Nephron progenitor cell (in vitro differentiated cells): Measurements from ENCODE around the gene ZFPL1.

Source experiments
- DNase-seq: peaks from one replicate; pipeline ENCODE4 v3.0.0; 2021
- H3K27ac Mint-ChIP-seq: 2 replicates; pipeline ENCODE4 v1.8.0; 2021; ENCODE audit warnings: mild to moderate bottlenecking, moderate library complexity, mixed read lengths
- H3K27me3 Mint-ChIP-seq: 2 replicates; pipeline ENCODE4 v1.8.0; 2021; ENCODE audit warnings: mild to moderate bottlenecking, low read depth, mixed read lengths; ENCODE audit not compliant: poor library complexity
- H3K36me3 Mint-ChIP-seq: 2 replicates; pipeline ENCODE4 v1.8.0; 2021; ENCODE audit warnings: low read depth, mixed read lengths
- H3K4me1 Mint-ChIP-seq: 2 replicates; pipeline ENCODE4 v1.8.0; 2021; ENCODE audit warnings: mixed read lengths
- H3K4me3 Mint-ChIP-seq: 2 replicates; pipeline ENCODE4 v1.8.0; 2021; ENCODE audit warnings: mild to moderate bottlenecking, moderate library complexity, mixed read lengths
- H3K9me3 Mint-ChIP-seq: 2 replicates; pipeline ENCODE4 v1.8.0; 2021; ENCODE audit warnings: mild to moderate bottlenecking, moderate library complexity, mixed read lengths
- TF ChIP-seq, protein P1 (sequence below): fragments of 200-600 bp; sonication (generic); IDR thresholded peaks from 2 replicates; pipeline ENCODE4 v1.5.0; 2021; ENCODE audit warnings: antibody characterized with exemption

The ZFPL1 gene

GRCh38 chr11:65133724-65134123 is 49.7 kb downstream of the ZFPL1 start:
- no peak for DNase-seq
- peak overlapping the region; percentile 99 for H3K4me3 Mint-ChIP-seq
- peaks cover 15% of the 10 kb centered on the region for H3K27me3 Mint-ChIP-seq
- TF ChIP-seq, protein P1, sequence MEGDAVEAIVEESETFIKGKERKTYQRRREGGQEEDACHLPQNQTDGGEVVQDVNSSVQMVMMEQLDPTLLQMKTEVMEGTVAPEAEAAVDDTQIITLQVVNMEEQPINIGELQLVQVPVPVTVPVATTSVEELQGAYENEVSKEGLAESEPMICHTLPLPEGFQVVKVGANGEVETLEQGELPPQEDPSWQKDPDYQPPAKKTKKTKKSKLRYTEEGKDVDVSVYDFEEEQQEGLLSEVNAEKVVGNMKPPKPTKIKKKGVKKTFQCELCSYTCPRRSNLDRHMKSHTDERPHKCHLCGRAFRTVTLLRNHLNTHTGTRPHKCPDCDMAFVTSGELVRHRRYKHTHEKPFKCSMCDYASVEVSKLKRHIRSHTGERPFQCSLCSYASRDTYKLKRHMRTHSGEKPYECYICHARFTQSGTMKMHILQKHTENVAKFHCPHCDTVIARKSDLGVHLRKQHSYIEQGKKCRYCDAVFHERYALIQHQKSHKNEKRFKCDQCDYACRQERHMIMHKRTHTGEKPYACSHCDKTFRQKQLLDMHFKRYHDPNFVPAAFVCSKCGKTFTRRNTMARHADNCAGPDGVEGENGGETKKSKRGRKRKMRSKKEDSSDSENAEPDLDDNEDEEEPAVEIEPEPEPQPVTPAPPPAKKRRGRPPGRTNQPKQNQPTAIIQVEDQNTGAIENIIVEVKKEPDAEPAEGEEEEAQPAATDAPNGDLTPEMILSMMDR, result no peak
- peak overlapping the region; percentile 100 for H3K27ac Mint-ChIP-seq
- peaks cover 42% of the 10 kb centered on the region for H3K4me1 Mint-ChIP-seq
- H3K9me3 Mint-ChIP-seq, result no peaks in the 10 kb centered on the region
- peaks cover 7% of the 10 kb centered on the region for H3K36me3 Mint-ChIP-seq

DNA sequence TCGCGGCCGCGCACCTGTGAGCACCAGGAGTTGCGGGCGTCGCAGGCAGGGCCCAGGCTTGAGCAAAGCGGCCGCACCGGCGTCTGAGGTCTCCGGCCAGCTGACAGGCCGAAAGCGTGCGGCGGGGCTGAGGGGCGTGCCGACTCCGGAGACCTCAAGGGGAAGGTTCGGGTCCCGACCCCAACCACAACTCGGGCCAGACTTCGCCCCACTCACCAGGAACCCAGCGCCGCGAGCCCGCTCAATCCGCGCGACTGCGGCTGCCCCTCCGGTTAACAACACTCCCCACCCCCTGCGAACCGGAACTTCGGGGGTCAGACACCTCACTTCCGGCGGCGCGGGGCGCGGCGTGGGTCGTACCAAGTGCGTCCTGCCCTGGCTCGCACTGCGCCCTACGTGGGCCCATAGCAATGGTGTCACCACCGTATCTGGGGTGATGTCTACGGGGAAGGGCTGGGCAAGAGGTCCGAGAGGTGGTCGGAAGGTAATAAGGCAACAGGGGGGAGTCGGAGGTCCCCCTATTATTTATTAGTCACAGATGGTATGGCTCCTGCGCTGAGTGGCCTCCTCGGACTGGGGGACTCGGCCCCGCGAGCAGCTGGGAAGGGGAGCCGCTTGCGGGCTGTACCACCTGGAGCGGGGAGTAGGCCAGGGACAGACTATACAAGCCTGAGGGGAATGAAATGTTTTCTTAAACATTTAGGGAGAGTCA is 50.4 kb downstream of the ZFPL1 start, which contains the start of gene SYVN1:
SYVN1 (minus strand) TSS at position 280 of the 712 bp plus-strand sequence. CDS start 918 bp downstream, outside the sequence.
- peak; percentile 87 for DNase-seq
- H3K9me3 Mint-ChIP-seq, result no peaks in the 10 kb centered on the region
- H3K4me1 Mint-ChIP-seq, result peaks cover 42% of the 10 kb centered on the region
- H3K27me3 Mint-ChIP-seq, result peaks cover 21% of the 10 kb centered on the region
- H3K27ac Mint-ChIP-seq, result peak within 1 kb of the TSS; percentile 100
- peak within 1 kb of the TSS; percentile 99 for H3K4me3 Mint-ChIP-seq
- TF ChIP-seq, protein P1, result no peak
- peaks cover 7% of the 10 kb centered on the region for H3K36me3 Mint-ChIP-seq

GRCh38 chr11:65134952-65135632 is 51.1 kb downstream of the ZFPL1 start:
- peaks cover 3% of the 10 kb centered on the region for H3K9me3 Mint-ChIP-seq
- TF ChIP-seq, protein P1, result no peak
- H3K27me3 Mint-ChIP-seq, result peaks cover 28% of the 10 kb centered on the region
- peaks cover 42% of the 10 kb centered on the region for H3K4me1 Mint-ChIP-seq
- peak overlapping the region; percentile 99 for H3K4me3 Mint-ChIP-seq
- peaks cover 7% of the 10 kb centered on the region for H3K36me3 Mint-ChIP-seq
- H3K27ac Mint-ChIP-seq, result peak overlapping the region; percentile 100
- DNase-seq, result peak; percentile 82

- peaks cover 3% of the 10 kb centered on the region for H3K9me3 Mint-ChIP-seq
- TF ChIP-seq, protein P1, result no peak
- peak overlapping the region; percentile 100 for H3K27ac Mint-ChIP-seq
- H3K4me1 Mint-ChIP-seq, result peaks cover 42% of the 10 kb centered on the region
- H3K36me3 Mint-ChIP-seq, result peaks cover 7% of the 10 kb centered on the region
- peaks cover 32% of the 10 kb centered on the region for H3K27me3 Mint-ChIP-seq
- DNase-seq, result no peak
- H3K4me3 Mint-ChIP-seq, result peak overlapping the region; percentile 99
Measured at GRCh38 chr11:65135633-65136145, 51.7 kb downstream of the ZFPL1 start.

GRCh38 chr11:65136515-65137096 is 52.6 kb downstream of the ZFPL1 start:
- Mint-ChIP-seq H3K4me3 (peak overlapping the region; percentile 99), H3K9me3 (peaks cover 3% of the 10 kb centered on the region)

More at GRCh38 chr11:65136515-65137096, 52.6 kb downstream of the ZFPL1 start:
- Mint-ChIP-seq H3K36me3 (no peaks in the 10 kb centered on the region), H3K27ac (no peak overlapping the region), H3K4me1 (peaks cover 42% of the 10 kb centered on the region), H3K27me3 (peaks cover 41% of the 10 kb centered on the region)
- DNase-seq, result no peak
- TF ChIP-seq, protein P1, result no peak
